HG03520 (cell line): Measurements from ENCODE around the gene OSCP1.
"Not testable (repeated sequence)": the region's sequence is repeated elsewhere in the genome, so short reads cannot be mapped to it uniquely, and the experiment has no call there.

Source experiments
- ATAC-seq: cut with Tn5 transposase; IDR thresholded peaks from one replicate; pipeline ENCODE4 v1.9.1; 2021; ENCODE audit warnings: mild to moderate bottlenecking, moderate library complexity; ENCODE audit not compliant: unreplicated experiment

The OSCP1 gene

GRCh38 chr1:36450270-36450918 lies at the start of gene OSCP1:
Gene OSCP1, minus strand, starts transcription at chr1:36450451. Its CDS starts 82 bp downstream, at chr1:36450369.
- ATAC-seq, result peak; percentile 96

- ATAC-seq, result no peak
Observed at GRCh38 chr1:36497207-36497606, 47.0 kb upstream of the OSCP1 start.

DNA sequence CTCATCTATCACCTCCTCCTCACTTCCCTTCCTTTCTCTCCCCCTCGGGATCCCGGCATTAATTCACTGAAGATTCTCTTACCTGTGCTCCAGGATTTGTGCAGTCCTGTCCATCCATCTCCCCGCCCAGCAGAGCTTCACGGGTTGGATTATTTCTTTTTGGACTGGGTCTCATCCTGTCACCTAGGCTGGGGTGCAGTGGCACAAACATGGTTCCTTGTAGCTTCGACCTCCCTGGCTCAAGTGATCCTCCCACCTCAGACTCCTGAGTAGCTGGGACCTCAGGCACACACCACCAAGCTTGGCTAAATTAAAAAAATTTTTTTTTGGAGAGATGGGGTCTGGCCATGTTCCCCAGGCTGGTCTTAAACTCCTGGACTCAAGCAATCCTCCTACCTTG lies 44.7 kb upstream of the OSCP1 start:
- ATAC-seq, result no peak

DNA sequence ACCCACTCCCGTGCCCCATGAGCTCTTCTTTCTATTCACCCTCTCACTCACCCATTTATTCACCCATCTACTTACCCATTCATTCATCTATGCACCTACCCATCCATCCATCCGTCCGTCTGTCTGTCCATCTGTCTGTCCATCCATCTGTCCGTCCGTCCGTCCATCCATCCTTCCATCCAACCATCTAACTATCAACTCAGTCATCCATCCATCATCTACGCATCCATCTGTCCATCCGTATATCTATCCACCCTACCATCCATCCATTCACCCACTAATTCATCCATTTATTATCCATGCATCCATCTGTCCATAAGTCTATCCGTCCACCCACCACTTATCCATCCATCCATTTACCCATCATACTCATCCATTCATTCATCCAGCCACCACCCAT lies 43.3 kb upstream of the OSCP1 start:
- no peak for ATAC-seq

- no peak for ATAC-seq
Observed at GRCh38 chr1:36492491-36492890, 42.2 kb upstream of the OSCP1 start.

GRCh38 chr1:36489258-36490051 lies 39.2 kb upstream of the OSCP1 start:
- ATAC-seq, result not testable (repeated sequence)

- no peak for ATAC-seq
Observed at GRCh38 chr1:36487906-36488305, 37.7 kb upstream of the OSCP1 start.

DNA sequence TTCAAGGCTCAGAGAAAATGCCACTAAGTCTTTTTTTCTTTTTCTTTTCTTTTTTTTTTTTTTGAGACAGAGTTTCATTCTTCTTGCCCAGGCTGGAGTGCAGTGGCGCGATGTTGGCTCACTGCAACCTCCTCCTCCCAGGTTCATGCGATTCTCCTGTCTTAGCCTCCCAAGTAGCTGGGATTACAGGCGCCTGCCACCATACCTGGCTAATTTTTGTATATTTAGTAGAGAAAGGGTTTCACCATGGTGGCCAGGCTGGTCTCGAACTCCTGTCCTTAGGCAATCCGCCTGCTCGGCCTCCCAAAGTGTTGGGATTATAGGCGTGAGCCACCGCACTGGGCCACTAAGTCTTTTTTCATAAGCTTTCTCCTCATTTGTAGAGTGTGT lies 37.1 kb upstream of the OSCP1 start:
- not testable (repeated sequence) for ATAC-seq

DNA sequence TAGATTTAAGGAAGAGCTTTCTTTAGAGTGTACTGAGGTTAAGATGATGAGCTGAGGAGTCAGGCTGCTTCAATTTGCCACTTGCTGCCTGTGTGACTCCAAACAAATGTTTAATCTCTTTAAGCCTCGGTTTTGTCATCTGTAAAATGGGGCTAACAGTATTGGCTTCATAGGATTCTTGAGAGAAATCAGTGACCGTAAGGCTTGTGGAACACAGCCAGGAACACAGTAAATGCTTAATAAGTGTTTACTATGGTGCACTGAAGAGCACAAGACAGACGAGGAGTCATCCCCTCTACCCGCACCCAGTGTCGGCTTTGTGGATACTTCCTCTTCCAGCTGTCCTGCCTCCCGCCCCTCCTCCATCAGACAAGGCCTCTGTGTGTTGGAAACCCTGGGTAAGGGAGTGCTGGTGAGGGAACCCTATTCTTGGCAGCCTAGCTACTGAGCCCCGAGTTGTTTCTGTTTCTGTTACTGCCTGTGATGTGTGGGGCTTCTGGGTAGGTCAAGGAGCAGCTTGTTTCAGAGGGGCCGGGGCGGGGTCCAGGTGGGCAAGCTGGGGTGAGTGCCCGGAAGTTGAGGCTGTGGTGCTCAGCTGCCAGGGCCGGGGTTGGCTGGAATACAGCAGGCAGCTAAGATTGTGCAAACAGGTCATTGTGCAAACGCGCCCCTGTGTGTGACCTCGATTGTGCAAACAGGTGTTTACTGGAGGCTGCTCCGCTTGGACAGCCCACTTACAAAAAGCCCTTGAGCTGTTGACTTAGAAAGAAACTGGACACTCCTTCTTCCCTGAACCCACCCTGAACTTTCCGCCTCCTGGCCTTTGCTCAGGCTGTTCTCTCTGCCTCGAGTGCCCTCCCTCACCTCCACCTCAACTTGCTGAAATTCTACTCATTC lies 36.4 kb upstream of the OSCP1 start:
- no peak for ATAC-seq

GRCh38 chr1:36486093-36486438 lies 35.8 kb upstream of the OSCP1 start:
- no peak for ATAC-seq

GRCh38 chr1:36484099-36484498 lies 33.8 kb upstream of the OSCP1 start:
- ATAC-seq, result no peak

DNA sequence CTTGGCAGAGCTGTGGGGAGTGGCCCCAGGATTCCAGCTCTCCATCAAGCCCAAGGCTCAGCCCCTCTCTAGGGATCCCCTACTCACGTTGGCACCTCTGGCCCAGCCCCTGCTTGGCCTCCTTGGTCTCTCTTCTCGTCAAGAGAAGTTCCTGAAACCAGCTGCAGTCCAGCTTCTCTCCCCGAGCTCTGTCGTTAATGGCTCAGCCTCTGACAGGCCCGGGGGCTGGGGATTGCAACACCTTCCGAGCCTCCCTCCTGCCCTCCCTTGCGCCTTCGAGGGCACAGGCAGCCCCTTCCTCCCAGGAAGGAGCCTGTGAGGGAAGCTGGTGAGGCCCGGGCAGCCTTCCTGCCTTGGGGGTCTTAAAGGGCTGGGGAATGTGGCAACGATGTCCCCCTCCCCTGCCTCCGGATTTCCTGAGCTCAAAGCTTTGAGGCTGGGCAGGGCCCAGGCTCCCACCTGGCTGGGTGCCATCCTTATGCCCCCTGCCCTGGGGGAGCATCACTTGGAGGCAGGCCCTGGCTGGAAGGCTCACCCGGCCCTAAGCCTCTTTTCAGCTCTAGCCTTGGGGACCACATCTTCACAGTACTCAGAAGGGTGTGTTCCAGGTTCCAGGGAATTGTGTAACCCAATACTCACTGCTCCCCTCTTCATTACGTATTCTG lies 32.6 kb upstream of the OSCP1 start, which contains the start of gene CSF3R:
Gene CSF3R (minus strand): TSS at position 190 of the 665 bp plus-strand sequence. CDS start 3,417 bp downstream, outside the sequence.
- no peak for ATAC-seq

GRCh38 chr1:36481771-36482723 lies 31.8 kb upstream of the OSCP1 start:
- ATAC-seq, result no peak

GRCh38 chr1:36481091-36481490 lies 30.8 kb upstream of the OSCP1 start:
- ATAC-seq, result no peak

DNA sequence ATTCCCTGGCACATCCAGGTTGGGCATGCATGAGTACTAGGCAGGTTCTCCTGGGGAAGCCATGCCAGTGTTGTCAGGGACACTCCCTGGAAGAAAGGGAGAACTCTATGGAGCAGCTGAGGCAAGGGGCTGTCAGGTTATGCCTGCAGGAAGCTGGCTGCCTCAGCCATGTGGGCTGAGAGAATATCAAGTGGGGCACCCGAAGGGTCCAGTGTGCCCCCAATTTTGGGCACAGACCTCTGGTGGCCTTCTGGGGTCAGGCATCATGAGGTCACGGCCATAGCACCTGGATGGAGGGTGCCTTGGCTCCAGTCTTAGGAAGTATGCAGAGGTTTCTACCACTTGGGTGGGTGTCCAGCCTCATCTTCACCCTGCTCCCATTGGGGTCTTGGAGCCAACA lies 29.9 kb upstream of the OSCP1 start:
- ATAC-seq, result no peak

GRCh38 chr1:36479505-36480051 lies 29.3 kb upstream of the OSCP1 start:
- no peak for ATAC-seq

DNA sequence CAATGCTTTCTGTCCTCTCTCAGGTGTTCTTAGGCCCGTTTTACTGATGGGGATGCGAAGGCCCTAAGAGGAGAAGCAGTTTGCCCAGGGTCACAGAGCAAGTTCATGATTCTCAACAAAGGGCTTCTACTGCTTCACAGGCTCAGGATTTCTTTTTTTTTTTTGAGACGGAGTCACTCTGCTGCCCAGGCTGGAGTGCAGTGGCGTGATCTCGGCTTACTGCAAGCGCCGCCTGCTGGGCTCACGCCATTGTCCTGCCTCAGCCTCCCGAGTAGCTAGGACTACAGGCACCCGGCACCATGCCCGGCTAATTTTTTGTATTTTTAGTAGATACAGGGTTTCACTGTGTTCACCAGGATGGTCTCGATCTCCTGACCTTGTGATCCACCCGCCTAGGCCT lies 27.4 kb upstream of the OSCP1 start:
- not testable (repeated sequence) for ATAC-seq

DNA sequence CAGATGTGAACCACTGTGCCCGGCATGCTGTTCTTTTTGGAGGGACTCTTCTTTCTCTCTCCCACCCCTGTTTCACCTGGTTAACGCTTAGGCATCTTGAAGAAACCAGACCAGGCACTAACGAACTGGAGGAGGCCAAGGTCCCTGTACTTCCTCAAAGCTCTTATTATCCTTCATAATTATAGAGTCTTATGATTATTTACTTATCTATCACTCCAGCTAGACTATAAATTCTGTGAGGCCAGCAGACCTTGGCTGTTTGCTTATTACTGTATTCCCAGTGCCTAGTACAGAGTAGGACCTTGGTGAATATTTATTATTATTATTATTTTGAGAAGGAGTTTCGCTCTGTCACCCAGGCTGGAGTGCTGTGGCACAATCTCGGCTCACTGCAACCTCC lies 26.7 kb upstream of the OSCP1 start:
- no peak for ATAC-seq

DNA sequence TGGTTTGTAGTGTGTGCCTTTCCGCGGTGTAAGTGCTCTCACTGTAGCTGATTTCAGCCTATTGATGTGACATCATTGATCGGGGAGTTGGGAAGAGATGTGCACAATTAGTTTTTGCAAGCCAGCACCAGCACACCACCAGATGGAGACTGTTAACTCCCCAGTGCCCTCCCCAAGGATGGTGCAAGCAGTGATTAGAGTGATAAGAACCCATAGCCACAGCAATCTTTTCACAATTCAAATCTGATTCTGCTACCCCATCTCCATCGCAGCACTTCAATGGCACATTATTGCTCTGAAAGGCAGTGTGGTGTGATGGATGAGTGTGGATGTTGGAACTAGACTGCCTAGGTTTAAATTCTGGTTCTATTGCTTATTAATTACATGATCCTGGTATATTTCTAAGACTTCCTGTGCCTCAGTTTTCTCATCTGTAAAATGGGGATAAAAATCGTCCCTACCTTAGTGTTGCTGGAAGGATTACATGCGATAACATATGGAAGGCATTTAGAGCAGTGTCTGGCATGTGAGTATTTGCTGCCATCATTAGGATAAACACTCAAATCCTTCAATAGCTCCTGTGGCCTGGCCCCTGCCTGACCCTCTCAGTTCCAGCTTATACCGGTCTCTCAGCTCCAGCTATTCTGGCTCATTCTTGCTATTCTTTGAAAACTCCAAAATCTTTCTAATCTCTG lies 25.8 kb upstream of the OSCP1 start:
- ATAC-seq, result no peak
